Liver (tissue), 3 donors: ENCODE results near the gene TWSG1.

Experiments used
- HNF4A ChIP-seq, 2 donors: conservative IDR thresholded peaks; 2 replicates each; pipeline ENCODE4 v1.6.1; 2016; ENCODE audit warnings: antibody characterized with exemption in 2 of 2, mild to moderate bottlenecking in 2 of 2
- RAD21 ChIP-seq, 2 donors: IDR thresholded peaks; 2 replicates each; pipeline ENCODE4 v1.6.1; 2016; ENCODE audit warnings: antibody characterized with exemption in 2 of 2, mild to moderate bottlenecking in 2 of 2
- TF ChIP-seq, protein P1 (sequence below): fragments of 150-350 bp; IDR thresholded peaks from 2 replicates; pipeline ENCODE4 v1.5.1; 2017; ENCODE audit warnings: improper control_type of control experiment, low read depth, low read length; ENCODE audit not compliant: missing input control
- TF ChIP-seq, protein P2 (sequence below): IDR thresholded peaks from 2 replicates; pipeline ENCODE4 v1.6.1; 2016; ENCODE audit warnings: antibody characterized with exemption
- donor health status: healthy.
- donor health status: healthy.

DNA sequence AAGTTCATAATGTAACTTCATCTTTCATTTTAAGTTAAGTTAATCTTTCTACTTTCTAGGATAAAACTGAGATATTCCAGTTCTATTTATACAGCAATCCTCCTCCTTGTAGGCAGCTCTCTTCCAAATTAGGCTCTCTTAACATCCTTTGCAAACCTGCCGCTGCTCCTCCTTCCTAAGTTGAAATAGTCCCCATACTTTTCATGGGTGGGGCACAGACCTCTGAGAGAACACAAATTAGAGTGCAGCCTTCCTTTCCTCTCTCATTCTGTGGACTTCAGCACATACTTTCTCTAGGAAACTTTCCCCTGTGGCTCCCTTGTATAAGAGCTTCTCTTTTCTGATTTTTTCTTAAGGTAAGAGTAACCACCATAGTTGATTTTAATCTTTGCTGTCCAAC is 28.3 kb downstream of the TWSG1 start:
- TF ChIP-seq HNF4A (conservative IDR thresholded peaks at IDR 0.05), result no peak
- TF ChIP-seq, protein P1, sequence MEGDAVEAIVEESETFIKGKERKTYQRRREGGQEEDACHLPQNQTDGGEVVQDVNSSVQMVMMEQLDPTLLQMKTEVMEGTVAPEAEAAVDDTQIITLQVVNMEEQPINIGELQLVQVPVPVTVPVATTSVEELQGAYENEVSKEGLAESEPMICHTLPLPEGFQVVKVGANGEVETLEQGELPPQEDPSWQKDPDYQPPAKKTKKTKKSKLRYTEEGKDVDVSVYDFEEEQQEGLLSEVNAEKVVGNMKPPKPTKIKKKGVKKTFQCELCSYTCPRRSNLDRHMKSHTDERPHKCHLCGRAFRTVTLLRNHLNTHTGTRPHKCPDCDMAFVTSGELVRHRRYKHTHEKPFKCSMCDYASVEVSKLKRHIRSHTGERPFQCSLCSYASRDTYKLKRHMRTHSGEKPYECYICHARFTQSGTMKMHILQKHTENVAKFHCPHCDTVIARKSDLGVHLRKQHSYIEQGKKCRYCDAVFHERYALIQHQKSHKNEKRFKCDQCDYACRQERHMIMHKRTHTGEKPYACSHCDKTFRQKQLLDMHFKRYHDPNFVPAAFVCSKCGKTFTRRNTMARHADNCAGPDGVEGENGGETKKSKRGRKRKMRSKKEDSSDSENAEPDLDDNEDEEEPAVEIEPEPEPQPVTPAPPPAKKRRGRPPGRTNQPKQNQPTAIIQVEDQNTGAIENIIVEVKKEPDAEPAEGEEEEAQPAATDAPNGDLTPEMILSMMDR, result no peak
- TF ChIP-seq, protein P2, sequence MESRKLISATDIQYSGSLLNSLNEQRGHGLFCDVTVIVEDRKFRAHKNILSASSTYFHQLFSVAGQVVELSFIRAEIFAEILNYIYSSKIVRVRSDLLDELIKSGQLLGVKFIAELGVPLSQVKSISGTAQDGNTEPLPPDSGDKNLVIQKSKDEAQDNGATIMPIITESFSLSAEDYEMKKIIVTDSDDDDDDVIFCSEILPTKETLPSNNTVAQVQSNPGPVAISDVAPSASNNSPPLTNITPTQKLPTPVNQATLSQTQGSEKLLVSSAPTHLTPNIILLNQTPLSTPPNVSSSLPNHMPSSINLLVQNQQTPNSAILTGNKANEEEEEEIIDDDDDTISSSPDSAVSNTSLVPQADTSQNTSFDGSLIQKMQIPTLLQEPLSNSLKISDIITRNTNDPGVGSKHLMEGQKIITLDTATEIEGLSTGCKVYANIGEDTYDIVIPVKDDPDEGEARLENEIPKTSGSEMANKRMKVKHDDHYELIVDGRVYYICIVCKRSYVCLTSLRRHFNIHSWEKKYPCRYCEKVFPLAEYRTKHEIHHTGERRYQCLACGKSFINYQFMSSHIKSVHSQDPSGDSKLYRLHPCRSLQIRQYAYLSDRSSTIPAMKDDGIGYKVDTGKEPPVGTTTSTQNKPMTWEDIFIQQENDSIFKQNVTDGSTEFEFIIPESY, result no peak
- no peak for TF ChIP-seq RAD21 (IDR thresholded peaks at IDR 0.05)
